HG03139 (cell line): ENCODE measurements around the gene SRF.

Source experiments
- ATAC-seq: cut with Tn5 transposase; IDR thresholded peaks from one replicate; pipeline ENCODE4 v1.9.1; 2021; ENCODE audit not compliant: unreplicated experiment

Gene SRF

GRCh38 chr6:43181621-43181941, 10.5 kb downstream of the SRF start:
- ATAC-seq = no peak

GRCh38 chr6:43181942-43182860, 11.1 kb downstream of the SRF start, which contains the start of gene CUL9:
TSS of gene CUL9 (plus strand) at chr6:43182196. CDS start at chr6:43184311, 2,115 bp downstream.
- ATAC-seq = peak; percentile 92

GRCh38 chr6:43183441-43183840, 12.4 kb downstream of the SRF start:
- no peak for ATAC-seq

GRCh38 chr6:43184268-43184985, 13.4 kb downstream of the SRF start:
- no peak for ATAC-seq

GRCh38 chr6:43185391-43185985, 14.4 kb downstream of the SRF start:
- ATAC-seq = no peak

- no peak for ATAC-seq
Measured at GRCh38 chr6:43186019-43186418, 14.9 kb downstream of the SRF start.

- no peak for ATAC-seq
Measured at GRCh38 chr6:43186706-43187105, 15.6 kb downstream of the SRF start.

GRCh38 chr6:43187821-43188220, 16.8 kb downstream of the SRF start:
- no peak for ATAC-seq

GRCh38 chr6:43188426-43188825, 17.4 kb downstream of the SRF start:
- ATAC-seq = no peak

- ATAC-seq = no peak
Measured at GRCh38 chr6:43189776-43190304, 18.8 kb downstream of the SRF start.

- ATAC-seq = no peak
Measured at GRCh38 chr6:43192911-43193310, 21.8 kb downstream of the SRF start.

- no peak for ATAC-seq
Measured at GRCh38 chr6:43193929-43194328, 22.9 kb downstream of the SRF start.

GRCh38 chr6:43196337-43196736, 25.3 kb downstream of the SRF start:
- no peak for ATAC-seq

- no peak for ATAC-seq
Measured at GRCh38 chr6:43199912-43200311, 28.8 kb downstream of the SRF start.

GRCh38 chr6:43200541-43200940, 29.5 kb downstream of the SRF start:
- no peak for ATAC-seq

GRCh38 chr6:43202451-43202850, 31.4 kb downstream of the SRF start:
- ATAC-seq = no peak

GRCh38 chr6:43203029-43203717, 32.1 kb downstream of the SRF start:
- no peak for ATAC-seq

- no peak for ATAC-seq
Measured at GRCh38 chr6:43203718-43204095, 32.6 kb downstream of the SRF start.

- no peak for ATAC-seq
Measured at GRCh38 chr6:43204271-43205105, 33.4 kb downstream of the SRF start.

GRCh38 chr6:43205849-43206248, 34.8 kb downstream of the SRF start:
- no peak for ATAC-seq
